ENCODE results near the gene TPSD1.
"Not testable (repeated sequence)": the region's sequence is repeated elsewhere in the genome, so short reads cannot be mapped to it uniquely, and the experiment has no call there.

TPSD1 gene

DNA sequence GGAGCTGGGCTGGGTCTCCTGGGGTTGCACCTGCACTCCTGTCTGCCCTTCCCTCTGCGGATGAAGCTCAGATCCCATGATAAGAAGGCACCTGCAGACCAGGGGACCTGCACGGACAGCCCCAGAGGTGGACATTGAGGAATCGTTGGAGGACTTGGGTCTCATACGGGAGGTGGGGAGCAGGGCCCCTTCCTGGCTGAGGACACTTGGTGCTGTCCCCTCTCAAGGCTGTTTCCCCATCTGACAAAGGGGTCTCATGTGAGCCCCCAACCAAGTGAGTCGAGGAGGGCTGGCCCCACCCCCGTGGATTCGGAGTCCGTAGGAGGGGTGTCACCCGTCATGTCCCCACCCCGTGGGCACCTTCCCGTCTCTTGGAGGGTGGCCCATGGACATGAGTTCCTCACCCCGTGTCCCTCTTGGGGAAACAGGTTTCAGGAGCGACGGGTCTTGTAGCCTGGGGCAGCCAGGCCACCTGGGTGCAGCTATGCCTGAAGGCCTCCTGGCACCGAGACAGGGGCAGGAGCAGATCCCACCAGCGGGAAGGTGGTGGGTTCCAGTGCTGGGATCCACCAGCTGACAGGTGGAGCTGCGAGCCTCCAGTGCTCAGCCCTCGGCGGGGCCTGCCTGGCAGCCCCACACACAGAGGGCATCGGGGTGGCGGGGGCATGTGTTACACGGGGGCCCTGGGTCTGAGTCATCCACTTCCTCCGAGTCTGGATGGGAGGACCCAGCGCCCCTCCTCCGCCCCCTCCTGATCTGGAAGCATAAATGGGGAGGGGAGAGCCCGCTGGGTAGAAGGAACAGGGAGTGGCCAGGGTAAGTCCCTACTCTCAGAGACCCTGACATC lies at the start of gene TPSD1:
TSS of gene TPSD1 (plus strand) at position 794 of the 847 bp plus-strand sequence. CDS start 212 bp downstream, outside the sequence.
- DNase-seq (ENCODE audit: low read depth in 2 of 2) = not testable (repeated sequence)

DNA sequence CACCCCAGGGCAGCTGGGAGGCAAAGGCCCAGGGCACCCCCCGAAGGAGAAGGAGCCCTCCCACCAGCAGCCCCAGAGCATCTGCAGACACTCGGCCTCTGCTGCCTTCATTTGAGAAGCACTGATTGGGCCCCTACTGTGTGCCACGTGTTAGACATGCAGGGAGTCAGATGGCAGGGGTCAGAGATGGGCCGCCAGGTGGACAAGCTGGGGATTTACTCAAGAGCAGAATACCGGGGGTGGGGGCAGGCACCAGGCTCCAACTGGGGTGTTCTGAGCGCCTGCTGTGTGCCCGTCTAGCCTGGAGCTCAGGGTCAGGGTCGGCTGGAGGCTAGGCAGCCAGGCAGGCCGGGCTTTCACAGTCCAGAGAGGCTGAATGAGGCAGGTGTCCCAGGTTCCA lies 49.5 kb upstream of the TPSD1 start:
- no peak for DNase-seq (ENCODE audit: low read depth in 2 of 2)

DNA sequence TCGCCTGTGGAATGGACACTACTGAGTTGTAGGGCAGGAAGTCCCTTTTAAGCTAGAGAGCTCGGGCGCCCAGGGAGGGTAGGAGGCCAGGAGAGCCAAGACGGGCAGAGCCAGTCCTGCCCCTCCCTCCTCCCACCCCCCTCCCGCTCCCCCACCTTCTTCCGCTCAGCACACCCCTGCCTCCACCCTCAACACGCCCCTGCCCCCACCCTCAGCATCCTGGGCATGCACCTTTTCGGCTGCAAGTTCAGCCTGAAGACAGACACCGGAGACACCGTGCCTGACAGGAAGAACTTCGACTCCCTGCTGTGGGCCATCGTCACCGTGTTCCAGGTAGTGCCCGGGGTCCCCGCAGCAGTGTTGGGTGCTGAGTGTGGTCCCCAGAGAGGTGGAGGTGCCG lies 49.1 kb upstream of the TPSD1 start:
- no peak for DNase-seq (ENCODE audit: low read depth in 2 of 2)

DNA sequence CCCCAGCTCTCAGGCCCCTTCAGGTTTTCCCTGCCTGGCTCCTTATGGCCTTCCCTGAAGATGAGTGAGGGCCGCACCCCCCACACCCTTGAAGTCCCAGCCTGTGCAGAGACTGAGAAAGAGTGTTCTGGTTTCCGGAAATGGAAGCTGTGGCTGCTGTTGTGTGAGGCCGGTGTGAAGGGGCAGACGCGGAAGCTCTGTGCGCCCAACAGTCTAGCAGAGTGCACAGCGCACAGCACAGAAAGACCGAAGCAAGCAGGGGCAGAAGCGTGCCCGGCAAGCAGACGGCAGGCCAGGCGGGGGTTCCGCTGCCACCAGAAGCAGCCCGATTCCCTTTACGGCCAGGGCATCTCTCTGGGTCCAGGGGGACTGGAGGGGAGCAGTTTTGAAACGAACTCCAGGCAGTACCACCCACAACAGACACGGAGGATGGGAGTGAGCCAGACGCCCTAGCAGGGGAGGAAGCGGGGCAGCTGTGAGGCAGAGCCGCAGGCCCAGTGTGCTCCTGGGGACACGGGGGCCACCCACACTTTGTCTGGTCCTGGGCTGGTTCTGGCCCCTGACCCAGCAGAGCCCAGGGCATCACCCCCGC lies 47.5 kb upstream of the TPSD1 start:
- DNase-seq (ENCODE audit: low read depth in 2 of 2) = no peak

DNA sequence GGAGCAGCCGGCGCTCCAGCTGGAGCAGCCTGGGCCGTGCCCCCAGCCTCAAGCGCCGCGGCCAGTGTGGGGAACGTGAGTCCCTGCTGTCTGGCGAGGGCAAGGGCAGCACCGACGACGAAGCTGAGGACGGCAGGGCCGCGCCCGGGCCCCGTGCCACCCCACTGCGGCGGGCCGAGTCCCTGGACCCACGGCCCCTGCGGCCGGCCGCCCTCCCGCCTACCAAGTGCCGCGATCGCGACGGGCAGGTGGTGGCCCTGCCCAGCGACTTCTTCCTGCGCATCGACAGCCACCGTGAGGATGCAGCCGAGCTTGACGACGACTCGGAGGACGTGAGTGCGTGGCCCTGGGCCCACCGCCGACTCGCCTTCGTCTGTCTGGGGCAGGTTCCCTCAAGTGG lies 46.8 kb upstream of the TPSD1 start:
- DNase-seq (ENCODE audit: low read depth in 2 of 2) = no peak

DNA sequence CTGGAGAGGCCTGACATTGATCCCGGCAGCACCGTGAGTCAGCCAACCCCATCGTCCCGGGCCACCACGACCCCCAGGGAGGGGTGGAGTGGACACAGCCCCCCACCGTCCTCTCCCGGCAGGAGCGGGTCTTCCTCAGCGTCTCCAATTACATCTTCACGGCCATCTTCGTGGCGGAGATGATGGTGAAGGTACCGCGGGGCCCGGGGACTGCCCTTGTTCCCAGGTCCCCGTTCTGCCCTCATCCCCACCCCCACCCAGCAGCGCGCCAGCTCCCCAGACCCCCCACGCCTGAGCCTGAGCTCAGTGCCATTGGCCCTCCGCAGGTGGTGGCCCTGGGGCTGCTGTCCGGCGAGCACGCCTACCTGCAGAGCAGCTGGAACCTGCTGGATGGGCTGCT lies 45.4 kb upstream of the TPSD1 start:
- no peak for DNase-seq (ENCODE audit: low read depth in 2 of 2)

DNA sequence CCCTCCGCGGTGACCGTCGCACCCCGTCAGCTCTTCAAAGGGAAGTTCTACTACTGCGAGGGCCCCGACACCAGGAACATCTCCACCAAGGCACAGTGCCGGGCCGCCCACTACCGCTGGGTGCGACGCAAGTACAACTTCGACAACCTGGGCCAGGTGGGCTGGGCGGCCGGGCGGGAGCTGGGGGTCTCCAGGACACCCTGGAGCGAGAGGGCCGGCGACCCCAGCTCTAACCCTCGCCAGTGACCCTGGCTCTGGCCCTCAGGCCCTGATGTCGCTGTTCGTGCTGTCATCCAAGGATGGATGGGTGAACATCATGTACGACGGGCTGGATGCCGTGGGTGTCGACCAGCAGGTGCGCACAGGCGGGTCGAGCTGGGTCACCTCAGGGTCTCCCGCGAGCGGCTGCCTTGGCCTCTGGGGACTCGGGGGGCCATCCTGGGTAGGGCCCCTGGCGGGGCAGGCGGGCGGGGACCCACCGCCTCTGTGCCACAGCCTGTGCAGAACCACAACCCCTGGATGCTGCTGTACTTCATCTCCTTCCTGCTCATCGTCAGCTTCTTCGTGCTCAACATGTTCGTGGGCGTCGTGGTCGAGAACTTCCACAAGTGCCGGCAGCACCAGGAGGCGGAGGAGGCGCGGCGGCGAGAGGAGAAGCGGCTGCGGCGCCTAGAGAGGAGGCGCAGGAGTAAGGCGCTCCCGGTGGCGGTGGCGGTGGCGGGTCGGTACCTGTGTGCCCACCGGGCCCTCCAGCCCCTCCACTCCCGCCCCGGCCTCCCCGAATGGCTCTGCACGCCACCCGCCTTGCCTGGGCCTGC lies 44.2 kb upstream of the TPSD1 start:
- DNase-seq (ENCODE audit: low read depth in 2 of 2) = no peak

DNA sequence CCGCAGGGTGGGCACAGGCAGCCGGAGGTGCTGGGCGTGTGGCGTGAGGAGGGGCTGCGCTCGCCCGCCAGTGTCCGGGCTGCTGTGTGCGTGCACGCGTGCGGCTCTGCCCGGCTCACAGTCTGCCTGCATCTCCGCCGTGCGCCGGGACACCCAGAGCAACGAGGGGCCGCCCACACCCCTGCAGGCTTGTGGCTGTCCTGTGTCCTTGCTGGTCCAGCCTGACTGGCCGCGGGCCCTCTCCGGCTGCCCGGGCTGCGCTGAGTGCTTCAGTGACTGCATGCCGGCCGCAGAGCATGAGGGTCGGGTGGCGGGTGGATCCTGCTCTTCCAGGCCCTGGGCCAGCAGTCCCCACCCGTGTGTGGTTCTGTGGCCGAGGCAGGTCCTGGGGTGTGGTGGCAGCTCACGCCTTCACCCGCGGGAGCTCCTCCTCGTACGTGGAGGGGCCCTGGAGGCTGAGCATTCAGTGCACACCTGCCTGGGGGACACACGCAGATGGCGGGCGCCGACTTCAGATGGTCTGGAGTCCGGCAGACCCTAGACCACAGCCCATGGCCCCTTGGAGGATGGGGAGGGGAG lies 43.2 kb upstream of the TPSD1 start:
- no peak for DNase-seq (ENCODE audit: low read depth in 2 of 2)

DNA sequence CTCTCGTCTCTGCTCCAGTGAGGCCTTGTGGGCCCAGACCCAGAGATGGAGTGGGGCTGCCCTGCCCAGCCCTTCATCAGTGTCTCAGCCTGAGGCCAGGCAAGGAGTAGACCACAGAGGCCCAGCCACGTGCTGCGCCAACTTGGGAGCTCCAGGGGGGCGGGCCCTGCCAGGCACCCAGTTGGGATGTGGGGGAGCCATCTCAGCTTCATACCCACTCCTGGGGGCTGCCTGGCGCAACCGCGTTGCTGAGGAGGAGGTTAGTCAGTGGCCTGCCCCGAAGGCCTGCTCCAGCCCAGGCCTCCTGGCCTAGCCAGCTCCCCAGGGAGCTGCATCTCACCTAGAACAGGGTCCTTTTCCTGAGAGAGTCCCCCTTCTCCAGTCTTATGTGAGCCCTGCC lies 42.6 kb upstream of the TPSD1 start:
- no peak for DNase-seq (ENCODE audit: low read depth in 2 of 2)

DNA sequence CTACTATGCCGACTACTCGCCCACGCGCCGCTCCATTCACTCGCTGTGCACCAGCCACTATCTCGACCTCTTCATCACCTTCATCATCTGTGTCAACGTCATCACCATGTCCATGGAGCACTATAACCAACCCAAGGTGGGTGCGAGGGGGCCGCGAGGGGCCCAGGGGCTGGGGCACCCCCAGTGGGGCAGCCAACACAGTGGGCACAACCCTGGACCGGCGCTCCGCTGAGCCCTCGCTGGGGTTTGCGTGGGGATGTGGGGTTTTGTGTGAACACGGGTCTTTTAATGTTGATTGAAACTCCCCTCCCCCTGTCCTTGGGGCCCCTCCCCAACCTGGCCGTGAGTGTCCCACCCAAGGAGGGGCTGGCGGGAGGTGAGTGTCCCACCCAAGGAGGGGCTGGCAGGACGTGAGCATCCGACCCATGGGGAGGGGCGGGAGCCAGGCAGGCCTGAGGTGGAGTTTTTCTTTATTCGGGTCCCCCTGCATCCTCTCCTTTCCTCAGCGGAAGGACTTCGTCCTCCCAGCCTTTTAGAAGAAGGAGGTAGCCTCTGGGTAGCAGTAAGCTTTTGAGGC lies 42.0 kb upstream of the TPSD1 start:
- DNase-seq (ENCODE audit: low read depth in 2 of 2) = no peak

DNA sequence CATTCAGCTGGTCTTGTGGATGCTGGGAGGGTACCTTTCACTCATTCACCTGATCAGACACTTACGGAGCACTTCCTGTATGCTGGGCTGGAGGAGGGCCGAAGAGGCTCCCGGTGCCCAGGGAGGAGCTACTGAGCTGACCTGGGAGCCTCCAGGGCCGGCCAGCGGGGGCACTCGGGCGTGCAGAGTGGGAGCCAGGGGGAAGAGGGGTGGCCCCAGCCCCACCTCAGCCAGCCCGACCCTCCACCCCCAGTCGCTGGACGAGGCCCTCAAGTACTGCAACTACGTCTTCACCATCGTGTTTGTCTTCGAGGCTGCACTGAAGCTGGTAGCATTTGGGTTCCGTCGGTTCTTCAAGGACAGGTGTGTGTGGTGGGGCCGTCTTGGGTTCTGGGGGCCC lies 41.1 kb upstream of the TPSD1 start:
- no peak for DNase-seq (ENCODE audit: low read depth in 2 of 2)

DNA sequence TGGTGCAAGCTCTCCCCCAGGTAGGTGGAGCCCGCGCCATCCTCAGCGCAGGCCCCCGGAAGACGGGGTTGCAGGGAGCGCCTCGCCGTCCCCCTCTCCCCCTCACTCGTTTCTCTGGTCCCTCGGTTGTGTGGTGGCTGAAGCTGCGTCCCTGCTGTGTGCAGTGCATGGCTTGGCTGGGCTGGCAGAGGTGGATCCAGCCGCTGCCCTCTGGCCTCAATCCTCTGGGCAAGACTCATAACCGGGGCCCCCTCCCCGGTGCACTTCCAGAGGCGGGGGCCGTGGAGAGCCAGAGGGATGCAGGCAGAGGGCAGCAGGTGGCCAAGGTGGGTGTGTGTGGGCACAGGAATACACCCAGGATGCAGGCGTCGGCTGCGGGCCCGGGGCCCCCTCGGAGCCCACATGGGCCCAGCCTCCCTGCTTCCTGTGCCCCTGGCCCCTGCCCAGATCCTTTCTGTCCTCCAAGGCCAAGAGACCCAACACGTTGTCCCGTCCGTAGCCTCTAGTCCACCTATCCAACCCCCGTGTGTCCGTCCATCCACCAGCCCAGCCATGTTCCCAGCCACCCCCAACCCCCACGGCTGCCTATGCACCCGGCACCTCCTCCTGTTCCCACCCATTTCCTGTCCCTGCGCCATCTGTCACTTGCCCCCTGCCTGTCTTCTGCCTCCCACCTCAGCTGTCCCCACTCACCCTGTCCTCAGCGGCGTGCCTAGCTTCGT lies 40.1 kb upstream of the TPSD1 start:
- no peak for DNase-seq (ENCODE audit: low read depth in 2 of 2)

DNA sequence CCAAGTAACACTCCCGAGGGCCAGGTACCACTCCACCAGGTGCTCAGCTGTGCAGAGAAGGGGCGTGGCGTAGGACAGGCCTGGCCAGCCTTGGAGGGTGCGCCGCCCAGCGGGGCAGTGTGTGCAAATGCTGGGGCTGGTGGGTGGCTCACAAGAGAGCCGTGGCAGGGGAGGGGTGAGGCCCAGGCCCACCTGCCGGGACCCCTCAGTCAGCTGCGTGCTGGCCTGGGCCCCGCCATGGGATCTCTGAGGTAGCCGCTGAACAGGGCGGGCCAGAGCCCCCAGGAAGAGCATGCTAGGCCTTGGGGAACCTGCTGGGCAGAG lies 39.6 kb upstream of the TPSD1 start:
- no peak for DNase-seq (ENCODE audit: low read depth in 2 of 2)

DNA sequence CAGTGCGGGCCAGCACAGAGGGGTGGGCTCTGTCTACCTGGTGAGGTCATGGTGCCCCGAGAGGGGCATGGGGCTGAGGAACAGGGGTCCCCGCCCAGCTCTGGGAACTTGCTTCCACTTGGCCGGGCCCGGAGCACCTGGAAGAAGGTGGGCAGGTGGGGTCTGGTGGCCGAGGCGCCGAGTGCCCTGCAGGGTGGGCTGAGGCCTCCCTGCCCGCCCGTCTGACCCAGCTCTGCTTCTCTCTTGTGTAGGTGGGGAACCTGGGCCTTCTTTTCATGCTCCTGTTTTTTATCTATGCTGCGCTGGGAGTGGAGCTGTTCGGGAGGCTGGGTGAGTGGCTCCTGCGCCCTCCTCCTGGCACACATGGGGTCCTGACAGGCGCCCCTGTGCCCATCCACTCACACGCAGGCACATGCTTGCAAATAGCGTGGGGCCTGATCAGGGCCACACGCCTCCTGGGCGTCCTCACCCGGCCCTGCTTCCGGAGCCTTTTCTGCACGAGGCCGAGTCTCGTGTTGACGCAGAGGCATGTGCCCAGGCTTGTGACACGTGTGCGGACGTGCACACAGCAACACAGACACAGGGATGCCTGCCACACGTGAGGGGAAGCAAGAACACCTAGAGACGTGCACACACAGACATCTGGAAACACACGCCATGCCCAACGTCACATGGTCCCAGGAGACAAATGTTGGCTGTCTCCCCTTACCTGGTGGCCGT lies 39.0 kb upstream of the TPSD1 start:
- DNase-seq (ENCODE audit: low read depth in 2 of 2) = no peak

DNA sequence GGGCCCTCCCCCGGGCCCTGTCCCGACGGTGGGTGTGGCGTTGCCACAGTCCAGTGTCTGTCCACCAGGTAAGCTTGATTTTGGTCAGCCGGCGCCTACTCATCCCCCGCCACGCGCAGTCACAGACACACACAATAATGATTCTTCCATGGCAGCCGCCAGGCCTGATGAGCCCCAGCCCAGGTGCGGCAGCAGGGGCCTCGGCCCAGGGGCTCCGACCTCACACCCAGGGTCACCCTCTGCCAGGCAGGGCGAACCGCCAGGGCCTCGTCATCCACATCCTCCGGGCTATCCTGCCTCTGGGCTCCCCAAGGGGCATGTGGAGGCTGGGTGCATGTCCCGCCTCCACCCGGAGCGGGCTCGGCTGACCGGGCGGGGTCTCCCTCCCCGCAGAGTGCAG lies 38.3 kb upstream of the TPSD1 start:
- no peak for DNase-seq (ENCODE audit: low read depth in 2 of 2)

DNA sequence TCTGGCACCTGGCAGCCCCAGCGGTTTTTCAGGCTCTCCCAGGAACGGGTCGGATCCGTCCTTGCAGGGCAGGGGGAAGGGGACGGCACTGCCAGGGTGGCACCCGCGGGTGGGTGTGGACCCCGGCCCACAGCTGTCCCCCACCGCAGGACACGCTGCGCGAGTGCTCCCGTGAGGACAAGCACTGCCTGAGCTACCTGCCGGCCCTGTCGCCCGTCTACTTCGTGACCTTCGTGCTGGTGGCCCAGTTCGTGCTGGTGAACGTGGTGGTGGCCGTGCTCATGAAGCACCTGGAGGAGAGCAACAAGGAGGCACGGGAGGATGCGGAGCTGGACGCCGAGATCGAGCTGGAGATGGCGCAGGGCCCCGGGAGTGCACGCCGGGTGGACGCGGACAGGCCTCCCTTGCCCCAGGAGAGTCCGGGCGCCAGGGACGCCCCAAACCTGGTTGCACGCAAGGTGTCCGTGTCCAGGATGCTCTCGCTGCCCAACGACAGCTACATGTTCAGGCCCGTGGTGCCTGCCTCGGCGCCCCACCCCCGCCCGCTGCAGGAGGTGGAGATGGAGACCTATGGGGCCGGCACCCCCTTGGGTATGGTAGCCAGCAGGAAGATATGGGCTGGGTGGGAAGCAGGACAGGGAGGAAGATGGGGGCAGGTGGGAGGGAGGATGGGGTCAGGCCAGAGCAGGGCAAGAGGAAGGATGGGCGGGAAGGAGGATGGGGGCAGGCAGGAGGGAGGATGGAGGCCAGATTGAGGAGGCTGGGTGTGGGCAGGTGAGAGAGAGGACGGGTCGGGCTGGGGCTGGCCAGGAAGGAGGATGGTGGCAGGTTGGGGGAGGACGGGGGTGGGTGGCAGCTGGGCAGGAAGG lies 37.6 kb upstream of the TPSD1 start:
- DNase-seq (ENCODE audit: low read depth in 2 of 2) = no peak

DNA sequence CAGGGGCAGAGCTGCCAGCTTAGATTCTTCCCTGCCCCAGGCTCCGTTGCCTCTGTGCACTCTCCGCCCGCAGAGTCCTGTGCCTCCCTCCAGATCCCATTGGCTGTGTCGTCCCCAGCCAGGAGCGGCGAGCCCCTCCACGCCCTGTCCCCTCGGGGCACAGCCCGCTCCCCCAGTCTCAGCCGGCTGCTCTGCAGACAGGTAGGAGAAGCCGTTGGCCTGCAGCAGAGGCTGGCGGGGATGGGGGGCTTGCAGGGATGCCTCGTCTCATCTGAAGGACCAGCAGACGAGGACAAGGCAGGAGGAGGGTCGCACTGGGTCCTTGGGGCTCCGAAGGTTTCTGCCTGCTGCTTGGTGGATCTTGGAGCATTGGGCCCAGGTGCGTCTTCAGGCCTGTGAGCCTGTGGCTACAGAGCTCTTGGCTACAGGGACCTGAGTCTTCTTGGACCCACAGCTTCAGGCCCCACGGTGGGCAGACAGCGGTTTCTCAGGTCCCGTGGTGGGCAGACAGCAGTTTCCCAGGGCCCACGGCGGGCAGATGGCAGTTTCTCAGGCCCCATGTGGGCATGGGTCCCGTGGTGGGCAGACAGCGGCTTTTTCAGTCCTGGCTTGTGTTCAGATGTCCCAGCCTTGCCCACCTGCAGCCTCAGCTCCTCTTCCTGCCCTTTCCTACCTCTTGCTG lies 36.8 kb upstream of the TPSD1 start:
- DNase-seq (ENCODE audit: low read depth in 2 of 2) = no peak

DNA sequence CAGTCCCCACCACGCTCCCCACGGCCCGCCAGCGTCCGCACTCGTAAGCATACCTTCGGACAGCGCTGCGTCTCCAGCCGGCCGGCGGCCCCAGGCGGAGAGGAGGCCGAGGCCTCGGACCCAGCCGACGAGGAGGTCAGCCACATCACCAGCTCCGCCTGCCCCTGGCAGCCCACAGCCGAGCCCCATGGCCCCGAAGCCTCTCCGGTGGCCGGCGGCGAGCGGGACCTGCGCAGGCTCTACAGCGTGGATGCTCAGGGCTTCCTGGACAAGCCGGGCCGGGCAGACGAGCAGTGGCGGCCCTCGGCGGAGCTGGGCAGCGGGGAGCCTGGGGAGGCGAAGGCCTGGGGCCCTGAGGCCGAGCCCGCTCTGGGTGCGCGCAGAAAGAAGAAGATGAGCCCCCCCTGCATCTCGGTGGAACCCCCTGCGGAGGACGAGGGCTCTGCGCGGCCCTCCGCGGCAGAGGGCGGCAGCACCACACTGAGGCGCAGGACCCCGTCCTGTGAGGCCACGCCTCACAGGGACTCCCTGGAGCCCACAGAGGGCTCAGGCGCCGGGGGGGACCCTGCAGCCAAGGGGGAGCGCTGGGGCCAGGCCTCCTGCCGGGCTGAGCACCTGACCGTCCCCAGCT lies 35.7 kb upstream of the TPSD1 start:
- no peak for DNase-seq (ENCODE audit: low read depth in 2 of 2)
